Lower leg skin (tissue), 4 donors: Measurements from ENCODE around the gene SELL. TPM values are rescaled to one million over a fixed set of nuclear protein-coding genes. Genes with fewer than 3 reads are reported as not detected.

Source experiments
- DNase-seq, 2 donors: peaks; one replicate each; pipeline ENCODE4 v3.0.0-alpha.2; 2019; ENCODE audit warnings: low spot score in 2 of 2
- H3K4me3 ChIP-seq: fragments of 200-600 bp; sonication (generic); 2 replicates; pipeline ENCODE4 v1.5.1; 2017; ENCODE audit warnings: mild to moderate bottlenecking, low read depth; ENCODE audit not compliant: poor library complexity, severe bottlenecking
- CTCF ChIP-seq, 3 donors: fragments of 450-650 bp; IDR thresholded peaks; one replicate each; pipeline ENCODE4 v1.5.1; 2016; ENCODE audit warnings: antibody characterized with exemption in 3 of 3, mild to moderate bottlenecking in 3 of 3, moderate library complexity in 2 of 3
- POLR2A ChIP-seq, 2 donors: fragments of 450-650 bp; IDR thresholded peaks; one replicate each; pipeline ENCODE4 v1.6.1; 2016 to 2017; ENCODE audit warnings: antibody characterized with exemption in 2 of 2, mild to moderate bottlenecking in 1 of 2, moderate library complexity in 1 of 2
- WGBS, 2 donors: methylation state at CpG; one replicate each; pipeline ENCODE4 v1.1.5; 2018; 5-methylcytosine and 5-hydroxymethylcytosine counted together
- intact Hi-C: fragments of 100-400 bp; cut with DNase I; formaldehyde crosslinking; loops from one replicate; pipeline ENCODE4 v1.15.0; 2023; ENCODE audit warnings: low total_unique reads
- total RNA-seq, 4 donors: library from RNA; depleted of rRNA; stranded (reverse); fragments of >200 nt; gene quantifications; one replicate each; pipeline ENCODE4 v1.1.0, GENCODE V29; 2016

Gene SELL
- total RNA-seq, 4 donors from 2014 or later: 0.10 to 0.36 TPM; not detected in 2

GRCh38 chr1:169745015-169745861 is 33.8 kb upstream of the SELL start:
- intact Hi-C loops: no loop called here
- TF ChIP-seq POLR2A (IDR thresholded peaks at IDR 0.05): no peak
- no peak for TF ChIP-seq CTCF (IDR thresholded peaks at IDR 0.05)
- 56 to 57% methylated on average over 5 of the region's 5 CpGs for WGBS, 2 donors
- DNase-seq: no peak
- no peak overlapping the region for H3K4me3 ChIP-seq

GRCh38 chr1:169741666-169742394 is 30.4 kb upstream of the SELL start:
- intact Hi-C loops: no loop called here
- no peak overlapping the region for H3K4me3 ChIP-seq
- 75 to 76% methylated on average over 6 of the region's 6 CpGs for WGBS, 2 donors
- TF ChIP-seq POLR2A (IDR thresholded peaks at IDR 0.05) (no peak), CTCF (IDR thresholded peaks at IDR 0.05) (no peak)
- DNase-seq: no peak

- intact Hi-C loops: no loop called here
- no peak for TF ChIP-seq CTCF (IDR thresholded peaks at IDR 0.05)
- no peak for TF ChIP-seq POLR2A (IDR thresholded peaks at IDR 0.05)
- no peak overlapping the region for H3K4me3 ChIP-seq
- DNase-seq: no peak
- 62 to 69% methylated on average over 5 of the region's 5 CpGs for WGBS, 2 donors
Observed at GRCh38 chr1:169739980-169740379, 28.6 kb upstream of the SELL start.

- no peak within 1 kb of the TSS for H3K4me3 ChIP-seq
- TF ChIP-seq POLR2A (IDR thresholded peaks at IDR 0.05) (no peak), CTCF (IDR thresholded peaks at IDR 0.05) (no peak)
- DNase-seq: no peak
- 50 to 66% methylated on average over 7 of the region's 7 CpGs for WGBS, 2 donors
- intact Hi-C loops: no loop called here
Observed at GRCh38 chr1:169733924-169734323, 22.5 kb upstream of the SELL start, which contains the start of gene SELE. Gene SELE (minus strand): TSS chr1:169734079. CDS start chr1:169733612, 467 bp downstream.

GRCh38 chr1:169731446-169731845 is 20.0 kb upstream of the SELL start:
- no peak overlapping the region for H3K4me3 ChIP-seq
- 62 to 85% methylated on average over 4 of the region's 4 CpGs for WGBS, 2 donors
- DNase-seq: no peak

More at GRCh38 chr1:169731446-169731845, 20.0 kb upstream of the SELL start:
- intact Hi-C loops: no loop called here
- TF ChIP-seq POLR2A (IDR thresholded peaks at IDR 0.05): no peak
- no peak for TF ChIP-seq CTCF (IDR thresholded peaks at IDR 0.05)
